AG04450 (cell line): ENCODE results near the gene RBM17. TPM values are rescaled to one million over a fixed set of nuclear protein-coding genes. Genes with fewer than 3 reads are reported as not detected.

Experiments used
- CTCF ChIA-PET: fragments of 300-600, 350-600 bp; formaldehyde crosslinking; extraction: SDS; loops from one replicate; lab custom pipeline; 2022; ENCODE audit warnings: antibody characterized with exemption, inconsistent platforms; lab: Charles Lee
- POLR2A ChIA-PET: fragments of 350-600 bp; formaldehyde crosslinking; extraction: SDS; loops from one replicate; lab custom pipeline; 2021; ENCODE audit warnings: antibody characterized with exemption, inconsistent platforms; lab: Yijun Ruan, JAX
- DNase-seq: peaks from one replicate; pipeline ENCODE4 v3.0.0-alpha.2; 2011; ENCODE audit warnings: low read depth, low spot score
- H3K27ac ChIP-seq: one replicate; pipeline ENCODE4 v1.5.1; 2012; ENCODE audit warnings: low read depth, low read length, control low read depth
- H3K27me3 ChIP-seq: one replicate; pipeline ENCODE4 v1.6.0; 2012; ENCODE audit warnings: low read length; ENCODE audit not compliant: control insufficient read depth, insufficient read depth
- H3K4me3 ChIP-seq: 2 replicates; pipeline ENCODE4 v1.5.1; 2011; ENCODE audit warnings: mild to moderate bottlenecking, low read depth, low read length, control low read depth
- H3K9me3 ChIP-seq: 2 replicates; pipeline ENCODE4 v1.5.1; 2012; ENCODE audit warnings: low read length; ENCODE audit not compliant: control insufficient read depth, insufficient read depth
- CTCF ChIP-seq: IDR thresholded peaks from 2 replicates; pipeline ENCODE4 v1.5.1; 2011; ENCODE audit warnings: low read depth, low read length, control low read depth, inconsistent platforms
- polyA plus RNA-seq: library from polyadenylated mRNA; depleted of rRNA; stranded (reverse); fragments of >200 nt; gene quantifications from 2 replicates; pipeline ENCODE4 v1.2.3, GENCODE V29; 2011

RBM17 gene
- polyA plus RNA-seq, 1 experiment = 38.9 TPM

DNA sequence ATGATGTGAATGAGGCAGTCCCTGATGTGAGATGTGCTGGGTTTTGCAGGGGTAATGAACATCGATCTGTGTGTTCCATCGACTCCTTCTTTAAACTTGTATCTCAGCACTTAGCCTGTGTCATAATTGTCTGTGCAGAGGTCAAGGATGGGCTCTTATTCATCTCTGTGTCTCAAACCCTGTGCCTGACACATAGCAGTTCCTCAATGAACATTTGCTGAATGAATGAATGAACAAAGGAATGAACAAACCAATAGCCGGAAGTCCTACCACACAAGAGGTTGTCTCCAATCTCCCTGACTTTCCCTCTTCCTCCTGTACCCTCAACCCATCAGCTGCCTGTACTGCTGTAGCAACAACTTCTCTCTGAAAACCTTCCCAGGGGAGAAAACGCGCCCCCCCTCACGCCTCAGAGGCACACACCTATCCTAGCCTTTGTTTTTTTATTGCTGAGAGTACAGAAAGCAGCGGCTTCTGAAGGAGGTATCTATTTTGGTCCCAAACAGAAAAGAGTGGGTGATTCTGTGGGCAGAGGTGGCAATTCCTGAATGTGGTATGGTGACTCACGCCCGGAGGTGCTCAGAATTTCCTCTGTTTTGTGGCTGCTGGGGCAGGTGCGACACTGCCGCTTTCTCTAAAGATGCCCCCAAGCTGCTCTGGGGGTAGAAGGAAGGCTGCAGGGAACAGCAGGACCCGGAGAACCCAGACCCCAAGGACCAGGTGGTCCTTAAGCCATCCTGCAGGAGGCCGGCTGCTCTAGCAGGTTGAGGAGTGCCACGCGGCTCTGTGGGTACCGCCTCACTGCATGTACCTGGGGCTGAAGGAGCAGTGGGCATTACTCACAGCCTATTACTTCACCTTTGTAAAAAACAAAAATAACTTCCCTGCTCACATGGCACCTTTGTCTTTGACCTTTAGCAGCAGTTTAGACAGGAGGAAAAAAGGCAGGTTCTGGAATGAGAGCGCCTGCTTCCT, 36.3 kb upstream of the RBM17 start:
- Histone ChIP-seq H3K9me3 (no peaks in the 10 kb centered on the region), H3K4me3 (no peak overlapping the region), H3K27me3 (peaks cover 21% of the 10 kb centered on the region), H3K27ac (no peak overlapping the region)
- POLR2A ChIA-PET = no interaction called here
- TF ChIP-seq CTCF = no peak
- DNase-seq = no peak
- CTCF ChIA-PET = no interaction called here

DNA sequence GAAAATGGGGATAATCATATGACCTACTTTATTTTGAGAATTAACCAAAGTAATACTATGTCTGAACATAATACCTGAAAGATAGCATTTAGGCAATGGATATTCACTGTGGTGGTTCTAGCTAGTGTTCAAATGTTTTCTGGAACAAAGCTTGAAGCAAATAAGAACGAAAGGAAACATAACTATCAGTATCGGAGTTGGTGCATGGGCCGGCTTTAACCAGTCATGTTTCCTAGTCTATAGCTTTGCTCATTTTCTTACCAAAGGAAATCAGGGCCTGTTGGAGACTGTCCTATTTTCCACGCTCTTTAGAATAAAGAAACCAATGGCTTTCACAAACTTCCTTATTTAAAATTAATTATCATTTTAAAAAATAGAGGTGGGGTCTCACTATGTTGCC, 35.5 kb upstream of the RBM17 start:
- ChIA-PET POLR2A (no interaction called here), CTCF (no interaction called here)
- Histone ChIP-seq H3K27ac (no peak overlapping the region), H3K4me3 (no peak overlapping the region), H3K9me3 (no peaks in the 10 kb centered on the region), H3K27me3 (peaks cover 19% of the 10 kb centered on the region)
- DNase-seq = no peak
- no peak for TF ChIP-seq CTCF

DNA sequence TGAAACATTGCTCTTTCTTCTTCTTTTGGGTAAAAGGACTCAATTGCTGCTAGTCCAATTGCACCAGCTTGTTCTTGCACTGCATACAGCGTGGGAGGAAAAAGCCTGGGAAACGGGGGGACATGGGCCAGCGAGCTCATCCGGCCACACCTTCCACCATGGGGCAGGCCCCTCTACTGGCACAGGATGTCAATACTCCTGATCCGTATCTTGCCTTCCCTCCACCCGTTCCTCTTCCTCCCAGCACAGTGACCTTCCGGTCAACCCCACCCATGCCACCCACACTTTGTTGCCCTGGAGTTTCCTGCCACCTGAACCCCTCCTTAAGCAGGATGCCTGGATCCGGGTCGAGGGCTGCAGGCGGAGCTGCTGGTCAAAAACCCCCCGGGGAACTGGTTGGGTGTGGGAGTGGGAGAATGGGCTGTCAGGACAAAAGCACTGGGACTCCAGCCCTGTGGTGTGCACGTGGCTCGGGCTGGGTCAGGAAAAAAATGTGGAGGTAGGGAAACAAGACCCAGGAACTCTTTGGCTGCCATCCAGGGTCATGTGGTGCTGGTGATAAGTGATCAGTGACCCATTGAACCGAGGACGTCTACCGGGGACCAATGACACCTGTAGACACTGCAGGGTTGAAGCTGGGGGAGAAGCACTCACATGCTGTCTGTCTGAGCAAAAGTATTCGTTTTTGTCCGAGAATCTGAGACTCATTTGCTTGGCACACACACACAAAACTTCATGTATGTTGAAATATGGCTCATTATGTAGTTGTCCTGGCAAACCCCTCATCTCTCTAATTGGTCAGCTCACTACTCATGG, 34.8 kb upstream of the RBM17 start:
- POLR2A ChIA-PET = no interaction called here
- Histone ChIP-seq H3K9me3 (no peaks in the 10 kb centered on the region), H3K27ac (no peak overlapping the region), H3K4me3 (no peak overlapping the region), H3K27me3 (peaks cover 15% of the 10 kb centered on the region)
- CTCF ChIA-PET = no interaction called here
- DNase-seq = no peak
- TF ChIP-seq CTCF = no peak

DNA sequence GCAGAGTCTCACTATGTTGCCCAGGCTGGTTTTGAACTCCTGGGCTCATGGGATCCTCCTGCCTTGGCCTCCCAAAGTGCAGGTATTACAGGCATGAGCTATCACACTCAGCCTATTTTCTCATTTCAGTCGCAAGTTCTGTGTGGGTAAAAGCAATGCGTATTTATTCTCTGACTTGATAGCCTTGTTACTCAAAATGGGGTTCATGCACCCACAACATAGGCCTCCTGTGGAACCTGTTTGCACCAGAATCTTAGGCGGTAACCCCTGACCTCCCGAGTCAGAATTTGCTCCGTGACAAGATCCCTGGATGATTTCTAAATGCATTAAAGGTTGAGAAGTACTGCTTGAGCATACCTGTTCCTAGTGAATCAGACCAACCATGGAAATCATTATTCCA, 34.0 kb upstream of the RBM17 start:
- H3K27ac ChIP-seq = no peak overlapping the region
- no peak for DNase-seq
- H3K4me3 ChIP-seq = no peak overlapping the region
- H3K27me3 ChIP-seq = peaks cover 20% of the 10 kb centered on the region
- no peaks in the 10 kb centered on the region for H3K9me3 ChIP-seq
- CTCF ChIA-PET = no interaction called here
- POLR2A ChIA-PET = no interaction called here
- TF ChIP-seq CTCF = no peak

- POLR2A ChIA-PET = no interaction called here
Observed at GRCh38 chr10:6055929-6056328, 32.9 kb upstream of the RBM17 start.

More at GRCh38 chr10:6055929-6056328, 32.9 kb upstream of the RBM17 start:
- Histone ChIP-seq H3K4me3 (no peak overlapping the region), H3K9me3 (no peaks in the 10 kb centered on the region), H3K27me3 (peaks cover 18% of the 10 kb centered on the region), H3K27ac (no peak overlapping the region)
- CTCF ChIA-PET = no interaction called here
- DNase-seq = no peak
- TF ChIP-seq CTCF = no peak
